Measurements from ENCODE around the gene SEC24C.
A peak's percentile ranks its signal among the peaks of the same experiment; 100 is the strongest.
"Not testable (repeated sequence)": the region's sequence is repeated elsewhere in the genome, so short reads cannot be mapped to it uniquely, and the experiment has no call there.

SEC24C gene

GRCh38 chr10:73793456-73793855 is 49.3 kb downstream of the SEC24C start:
- no peak for DNase-seq (ENCODE audit: low spot score)

GRCh38 chr10:73795491-73795890 is 51.3 kb downstream of the SEC24C start:
- not testable (repeated sequence) for DNase-seq (ENCODE audit: low spot score)

DNA sequence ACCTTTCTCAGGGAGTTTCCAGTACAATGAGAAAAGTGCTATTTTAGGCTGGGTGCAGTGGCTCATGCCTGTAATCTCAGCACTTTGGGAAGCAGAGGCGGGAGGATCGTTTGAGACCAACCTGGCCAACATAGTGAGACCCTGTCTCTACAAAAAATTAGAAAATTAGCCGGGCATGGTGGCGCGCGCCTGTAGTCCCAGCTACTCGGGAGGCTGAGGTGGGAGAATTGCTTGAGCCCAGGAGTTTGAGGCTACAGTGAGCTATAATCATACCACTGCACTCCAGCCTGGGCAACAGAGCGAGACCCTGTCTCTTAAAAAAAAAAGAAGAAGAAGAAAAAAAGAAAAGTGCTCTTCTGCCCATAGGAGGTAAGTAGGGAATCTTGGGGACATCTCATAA is 51.9 kb downstream of the SEC24C start:
- DNase-seq (ENCODE audit: low spot score) = not testable (repeated sequence)

GRCh38 chr10:73796766-73797165 is 52.6 kb downstream of the SEC24C start:
- no peak for DNase-seq (ENCODE audit: low spot score)

DNA sequence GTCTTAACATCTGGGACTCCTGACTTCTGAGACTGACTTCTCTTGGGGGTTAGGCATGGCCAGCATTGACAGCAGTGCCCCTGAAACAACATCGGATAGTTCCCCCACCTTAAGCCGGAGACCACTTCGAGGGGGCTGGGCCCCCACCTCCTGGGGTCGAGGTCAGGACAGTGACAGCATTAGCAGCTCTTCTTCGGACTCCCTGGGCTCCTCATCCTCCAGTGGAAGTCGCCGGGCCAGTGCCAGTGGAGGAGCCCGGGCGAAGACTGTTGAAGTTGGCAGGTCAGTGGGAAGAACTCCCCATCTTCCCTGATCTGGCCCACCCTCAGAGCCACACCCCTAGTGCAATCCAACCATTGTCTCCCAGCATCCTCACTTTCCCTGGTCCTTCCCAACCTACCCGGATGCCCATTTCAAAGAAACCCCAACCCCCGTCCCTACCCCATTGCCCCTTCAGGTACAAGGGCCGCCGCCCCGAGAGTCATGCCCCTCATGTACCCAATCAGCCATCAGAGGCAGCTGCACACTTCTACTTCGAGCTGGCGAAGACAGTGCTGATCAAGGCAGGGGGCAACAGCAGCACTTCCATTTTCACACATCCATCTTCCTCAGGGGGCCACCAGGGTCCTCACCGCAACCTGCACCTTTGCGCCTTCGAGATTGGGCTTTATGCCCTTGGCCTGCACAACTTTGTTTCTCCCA is 53.3 kb downstream of the SEC24C start:
- DNase-seq (ENCODE audit: low spot score) = no peak

DNA sequence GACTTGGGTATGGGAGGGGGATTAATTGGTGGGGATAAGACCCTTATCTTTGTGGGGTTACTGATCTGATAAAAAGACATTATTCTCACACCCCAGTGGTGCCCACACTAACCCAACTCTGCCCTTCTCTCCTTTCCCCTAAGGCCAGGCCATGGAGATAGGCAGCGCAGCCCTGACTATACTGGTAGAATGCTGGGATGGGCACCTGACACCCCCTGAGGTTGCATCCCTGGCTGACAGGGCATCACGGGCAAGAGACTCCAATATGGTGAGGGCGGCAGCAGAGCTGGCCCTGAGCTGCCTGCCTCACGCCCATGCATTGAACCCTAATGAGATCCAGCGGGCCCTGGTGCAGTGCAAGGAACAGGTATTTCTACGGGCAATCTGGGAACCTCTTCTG is 53.9 kb downstream of the SEC24C start:
- no peak for DNase-seq (ENCODE audit: low spot score)

DNA sequence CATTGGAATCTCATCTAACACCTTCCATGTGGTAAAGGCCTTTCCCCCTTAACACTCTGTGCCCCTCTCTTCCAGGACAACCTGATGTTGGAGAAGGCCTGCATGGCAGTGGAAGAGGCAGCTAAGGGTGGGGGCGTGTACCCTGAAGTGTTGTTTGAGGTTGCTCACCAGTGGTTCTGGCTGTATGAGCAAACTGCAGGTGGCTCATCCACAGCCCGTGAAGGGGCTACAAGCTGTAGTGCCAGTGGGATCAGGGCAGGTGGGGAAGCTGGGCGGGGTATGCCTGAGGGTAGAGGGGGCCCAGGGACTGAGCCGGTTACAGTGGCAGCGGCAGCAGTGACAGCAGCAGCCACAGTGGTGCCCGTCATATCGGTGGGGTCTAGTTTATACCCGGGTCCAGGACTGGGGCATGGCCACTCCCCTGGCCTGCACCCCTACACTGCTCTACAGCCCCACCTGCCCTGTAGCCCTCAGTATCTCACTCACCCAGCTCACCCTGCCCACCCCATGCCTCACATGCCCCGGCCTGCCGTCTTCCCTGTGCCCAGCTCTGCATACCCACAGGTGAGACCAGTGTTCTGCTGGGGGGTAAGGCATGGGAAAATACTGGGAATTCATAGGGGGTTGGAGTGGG is 54.9 kb downstream of the SEC24C start:
- no peak for DNase-seq (ENCODE audit: low spot score)

DNA sequence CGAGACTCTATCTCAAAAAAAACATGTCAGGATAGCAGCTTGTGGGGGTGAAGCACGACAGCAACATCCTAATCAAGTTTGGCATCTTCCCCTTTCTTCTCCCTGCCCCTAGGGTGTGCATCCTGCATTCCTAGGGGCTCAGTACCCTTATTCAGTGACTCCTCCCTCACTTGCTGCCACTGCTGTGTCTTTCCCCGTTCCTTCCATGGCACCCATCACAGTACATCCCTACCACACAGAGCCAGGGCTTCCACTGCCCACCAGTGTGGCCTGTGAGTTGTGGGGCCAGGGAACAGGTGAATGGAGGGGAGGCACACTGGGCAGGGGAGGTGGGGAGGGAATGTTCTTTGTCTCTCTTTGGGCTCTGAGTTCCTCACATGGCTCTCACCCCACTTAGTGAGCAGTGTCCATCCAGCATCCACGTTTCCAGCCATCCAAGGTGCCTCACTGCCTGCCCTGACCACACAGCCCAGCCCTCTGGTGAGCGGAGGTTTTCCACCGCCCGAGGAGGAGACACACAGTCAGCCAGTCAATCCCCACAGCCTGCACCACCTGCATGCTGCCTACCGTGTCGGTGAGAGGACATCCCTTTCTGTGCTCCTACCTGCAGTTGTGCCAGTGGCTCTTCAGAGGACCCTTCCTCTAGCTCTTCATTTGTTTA is 55.9 kb downstream of the SEC24C start:
- no peak for DNase-seq (ENCODE audit: low spot score)

DNA sequence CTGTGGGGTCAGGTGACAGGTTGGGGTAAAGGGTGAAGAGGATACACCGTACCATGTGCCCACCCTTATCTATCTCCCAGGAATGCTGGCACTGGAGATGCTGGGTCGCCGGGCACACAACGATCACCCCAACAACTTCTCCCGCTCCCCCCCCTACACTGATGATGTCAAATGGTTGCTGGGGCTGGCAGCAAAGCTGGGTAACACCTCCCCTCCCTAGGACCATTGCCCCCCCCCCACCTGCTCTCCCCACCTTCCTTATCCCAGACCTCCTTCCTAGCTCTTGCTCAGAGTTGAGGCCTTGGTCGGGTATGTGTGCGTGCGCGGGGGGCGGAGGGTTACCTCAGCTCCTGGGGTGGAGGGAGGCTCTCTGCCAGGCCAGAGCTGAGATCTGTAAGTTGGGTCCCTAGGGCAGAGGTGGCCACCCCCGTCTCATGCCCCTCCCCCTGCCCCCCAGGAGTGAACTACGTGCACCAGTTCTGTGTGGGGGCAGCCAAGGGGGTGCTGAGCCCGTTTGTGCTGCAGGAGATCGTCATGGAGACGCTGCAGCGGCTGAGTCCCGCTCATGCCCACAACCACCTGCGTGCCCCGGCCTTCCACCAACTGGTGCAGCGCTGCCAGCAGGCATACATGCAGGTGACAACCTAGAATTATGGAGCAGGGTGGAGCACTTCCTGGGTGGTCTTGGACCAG is 56.5 kb downstream of the SEC24C start:
- DNase-seq (ENCODE audit: low spot score) = no peak

- DNase-seq (ENCODE audit: low spot score) = no peak
These were observed 57.0 kb downstream of the SEC24C start for GRCh38 chr10:73801253-73801590.

GRCh38 chr10:73802276-73802991 is 58.3 kb downstream of the SEC24C start:
- DNase-seq (ENCODE audit: low spot score) = peak; percentile 41

DNA sequence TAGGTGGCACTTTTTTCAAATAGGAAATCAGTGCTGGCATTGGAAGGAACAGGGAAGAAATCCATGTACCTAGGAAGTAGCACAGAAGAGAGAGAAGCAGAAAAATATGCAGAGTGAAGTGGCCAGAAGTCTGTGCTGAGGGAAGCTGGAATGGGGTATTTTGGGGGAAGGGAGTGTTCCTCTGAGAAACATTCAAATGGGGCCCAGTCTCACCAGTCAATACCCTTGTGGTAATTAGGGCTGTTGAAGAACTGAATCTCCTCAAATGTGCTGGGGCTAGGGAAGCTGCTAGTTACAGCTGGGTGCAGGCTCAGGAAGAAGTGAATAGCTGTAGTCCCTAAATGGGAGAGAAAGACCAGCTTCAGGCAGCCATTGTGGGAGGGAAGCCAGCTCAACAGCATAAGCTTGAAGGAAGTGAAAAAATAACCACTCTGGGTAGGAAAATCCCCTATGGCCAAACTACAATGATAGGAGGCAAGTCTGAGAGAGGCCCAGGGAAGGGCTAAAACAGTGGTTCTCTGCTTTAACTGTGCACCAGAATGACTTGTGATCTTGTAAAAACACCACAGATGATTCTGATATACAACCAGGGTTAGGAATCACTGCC is 59.6 kb downstream of the SEC24C start:
- DNase-seq (ENCODE audit: low spot score) = no peak

GRCh38 chr10:73806176-73806950 is 62.2 kb downstream of the SEC24C start:
- DNase-seq (ENCODE audit: low spot score) = no peak

GRCh38 chr10:73807471-73807870 is 63.3 kb downstream of the SEC24C start:
- no peak for DNase-seq (ENCODE audit: low spot score)

GRCh38 chr10:73808021-73808815 is 64.0 kb downstream of the SEC24C start:
- no peak for DNase-seq (ENCODE audit: low spot score)

DNA sequence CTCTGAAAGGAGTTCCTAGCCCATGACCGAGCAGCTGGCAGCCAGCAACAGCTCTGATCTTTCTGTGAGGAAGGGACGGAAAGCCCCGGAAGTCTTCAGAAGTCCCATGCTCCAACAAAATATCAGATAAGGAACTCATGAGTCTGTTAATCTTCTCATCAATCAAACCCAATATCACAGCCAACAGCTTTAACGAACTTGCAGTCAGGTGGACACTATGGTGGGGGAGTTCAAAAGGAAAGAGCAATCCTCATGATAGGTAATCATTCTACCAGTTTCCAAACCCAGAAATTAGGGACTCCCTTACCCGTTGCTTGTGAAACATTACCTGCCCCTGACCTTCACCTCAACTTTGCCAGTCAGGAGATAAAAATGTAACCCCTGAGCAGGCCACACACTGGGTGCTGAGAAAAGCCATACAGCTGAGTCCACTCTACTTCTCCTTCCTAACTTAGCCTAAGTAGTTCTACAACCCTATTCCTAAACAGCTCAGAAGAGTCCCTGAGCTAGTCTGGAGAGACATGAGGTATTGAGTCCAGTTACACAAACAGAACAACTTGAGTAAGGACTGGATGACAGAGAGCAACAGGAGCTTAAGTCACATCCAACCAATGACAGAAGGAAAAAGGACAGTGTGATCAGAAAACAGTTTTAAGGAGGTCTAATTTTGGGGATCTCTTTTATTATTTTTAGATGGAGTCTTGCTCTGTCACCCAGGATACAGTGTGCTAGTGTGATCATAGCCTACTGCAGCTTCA is 65.1 kb downstream of the SEC24C start:
- no peak for DNase-seq (ENCODE audit: low spot score)

DNA sequence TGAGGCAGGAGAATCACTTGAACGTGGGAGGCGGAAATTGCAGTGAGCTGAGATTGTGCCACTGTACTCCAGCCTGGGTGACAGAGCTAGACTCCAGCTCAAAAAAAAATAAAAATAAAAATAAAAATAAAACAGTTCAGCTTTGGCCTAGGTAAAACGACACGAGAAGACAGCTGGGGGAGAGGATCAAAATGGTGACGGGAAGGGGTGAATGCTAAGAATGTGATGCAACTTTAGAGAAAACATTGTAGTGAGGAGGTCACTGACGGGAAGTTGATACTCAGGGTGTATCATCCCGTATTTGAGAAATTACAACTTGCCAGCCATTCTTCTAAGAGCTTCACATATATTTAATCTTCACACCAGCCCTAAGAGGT is 66.2 kb downstream of the SEC24C start:
- DNase-seq (ENCODE audit: low spot score) = peak; percentile 32

- DNase-seq (ENCODE audit: low spot score) = peak; percentile 60
These were observed 66.7 kb downstream of the SEC24C start for GRCh38 chr10:73810735-73811465.

- no peak for DNase-seq (ENCODE audit: low spot score)
These were observed 68.5 kb downstream of the SEC24C start for GRCh38 chr10:73812657-73813056.
